NCI-H345 treated with DMSO at 0.1 percent for 48 hours (cell line): ENCODE results near the gene HECTD4.
A peak's percentile ranks its signal among the peaks of the same experiment; 100 is the strongest.
"Not testable (repeated sequence)": the region's sequence is repeated elsewhere in the genome, so short reads cannot be mapped to it uniquely, and the experiment has no call there.

Experiments
- DNase-seq: peaks from one replicate; lab custom pipeline; 2025; ENCODE audit not compliant: unreplicated experiment; lab: John Stamatoyannopoulos, UW

HECTD4 gene

GRCh38 chr12:112130441-112130998, 251.7 kb downstream of the HECTD4 start:
- no peak for DNase-seq

GRCh38 chr12:112126911-112127310, 255.3 kb downstream of the HECTD4 start:
- no peak for DNase-seq

GRCh38 chr12:112126000-112126438, 256.2 kb downstream of the HECTD4 start:
- no peak for DNase-seq

GRCh38 chr12:112125250-112125999, 256.8 kb downstream of the HECTD4 start, which contains the start of gene TRAFD1:
Gene TRAFD1, plus strand, starts transcription at chr12:112125560. Its CDS starts 4,963 bp downstream, at chr12:112130523.
- DNase-seq: peak; percentile 93

- DNase-seq: no peak
These were observed 257.3 kb downstream of the HECTD4 start for GRCh38 chr12:112124918-112125249.

- DNase-seq: no peak
These were observed 259.2 kb downstream of the HECTD4 start for GRCh38 chr12:112122823-112123690.

GRCh38 chr12:112121780-112122565, 260.3 kb downstream of the HECTD4 start:
- no peak for DNase-seq

GRCh38 chr12:112117685-112118084, 264.5 kb downstream of the HECTD4 start:
- no peak for DNase-seq

- peak; percentile 31 for DNase-seq
These were observed 265.8 kb downstream of the HECTD4 start for GRCh38 chr12:112116232-112117060.

GRCh38 chr12:112115259-112116045, 266.8 kb downstream of the HECTD4 start:
- DNase-seq: no peak

GRCh38 chr12:112112409-112113133, 269.7 kb downstream of the HECTD4 start:
- DNase-seq: no peak

- DNase-seq: no peak
These were observed 270.3 kb downstream of the HECTD4 start for GRCh38 chr12:112111931-112112330.

- DNase-seq: not testable (repeated sequence)
These were observed 271.2 kb downstream of the HECTD4 start for GRCh38 chr12:112110787-112111662.
